Right lobe of liver (tissue), 4 donors: ENCODE results near the gene SFI1.

Experiments
- CTCF ChIP-seq, 4 donors: fragments of 200-600 bp in 3 of 4; fragments of 450-650 bp in 1 of 4; IDR thresholded peaks; one replicate each; pipeline versions ENCODE4 v1.5.1 to v1.8.0; 2016 to 2022; ENCODE audit warnings: antibody characterized with exemption in 4 of 4, mild to moderate bottlenecking in 2 of 4
- POLR2A ChIP-seq: fragments of 450-650 bp; IDR thresholded peaks from one replicate; pipeline ENCODE4 v1.6.1; 2017; ENCODE audit warnings: antibody characterized with exemption, mild to moderate bottlenecking
- donor health status: DM: no; HTN: no; CAD: no.
- donor health status: DM: no; HTN: no; CAD: no.
- donor health status: DM: no; HTN: yes; CAD: no.

GRCh38 chr22:31607696-31608095 is 111.4 kb downstream of the SFI1 start:
- TF ChIP-seq CTCF (IDR thresholded peaks at IDR 0.05) (no peak), POLR2A (no peak)
